GM12878 (cell line): ENCODE measurements around the gene SLC37A1. TPM values are rescaled to one million over a fixed set of nuclear protein-coding genes. Genes with fewer than 3 reads are reported as not detected.

ENCODE experiments used
- ATAC-seq: fragments of 200-7000 bp; cut with Tn5 transposase; 3 replicates; pipeline ENCODE4 v1.9.1; 2020; ENCODE audit warnings: mild to moderate bottlenecking, moderate library complexity
- BruUV-seq: library from RNA; stranded (reverse); fragments of 400-500 nt; replicated peaks from 2 replicates; lab custom pipeline; 2021; lab: Mats Ljungman, UMichigan
- CTCF ChIA-PET: fragments of 300-600 bp; sonication (Branson Sonifier 250); formaldehyde crosslinking; extraction: SDS; loops from one replicate; lab custom pipeline; 2021; ENCODE audit warnings: inconsistent platforms; lab: Yijun Ruan, JAX
- POLR2A ChIA-PET: fragments of 350-600 bp; formaldehyde crosslinking; extraction: SDS; loops from one replicate; lab custom pipeline; 2021; ENCODE audit warnings: inconsistent platforms; lab: Charles Lee
- RAD21 ChIA-PET: fragments of 300-600 bp; sonication (Branson Sonifier 250); formaldehyde crosslinking; loops from one replicate; lab custom pipeline; 2023; ENCODE audit warnings: antibody characterized with exemption; ENCODE audit not compliant: unreplicated experiment; lab: Charles Lee
- SMC1A ChIA-PET: fragments of 300-600 bp; sonication (Branson Sonifier 250); formaldehyde crosslinking; loops from one replicate; lab custom pipeline; 2023; ENCODE audit not compliant: unreplicated experiment, uncharacterized antibody; lab: Charles Lee
- DNase-seq: peaks from one replicate; pipeline ENCODE4 v3.0.0-alpha.2; 2011; ENCODE audit warnings: low read depth, low spot score
- FAIRE-seq: peaks from 3 replicates; lab custom pipeline; 2011; peaks lifted over from hg19 to GRCh38; lab: Jason Lieb, UNC
- H2AFZ ChIP-seq: 2 replicates; pipeline ENCODE4 v1.6.0; 2011; ENCODE audit warnings: low read depth, low read length, control low read depth; ENCODE audit not compliant: control insufficient read depth
- H3K27ac ChIP-seq: 2 replicates; pipeline ENCODE4 v1.5.1; 2011; ENCODE audit warnings: control low read depth; ENCODE audit not compliant: control insufficient read depth, insufficient read depth
- H3K27me3 ChIP-seq, 2 experiments: replicated peaks in 1 of 2; 2 replicates each; pipeline versions ENCODE4 v1.6.0 to v1.6.1; 2011; ENCODE audit warnings: low read length in 1 of 2; ENCODE audit not compliant: control insufficient read depth in 2 of 2, insufficient read depth in 2 of 2
- H3K36me3 ChIP-seq, 2 experiments: 2 replicates each; pipeline ENCODE4 v1.5.1; 2011; ENCODE audit warnings: low read length in 1 of 2; ENCODE audit not compliant: control insufficient read depth in 2 of 2, insufficient read depth in 2 of 2
- H3K4me1 ChIP-seq: 2 replicates; pipeline ENCODE4 v1.6.1; 2011; ENCODE audit warnings: mild to moderate bottlenecking, low read length, moderate library complexity, mixed read lengths; ENCODE audit not compliant: control insufficient read depth, insufficient read depth
- H3K4me2 ChIP-seq: 2 replicates; pipeline ENCODE4 v1.6.0; 2011; ENCODE audit warnings: control low read depth; ENCODE audit not compliant: control insufficient read depth, insufficient read depth
- H3K4me3 ChIP-seq: fragments of 200-600 bp; sonication (generic); 2 replicates; pipeline ENCODE4 v1.5.1; 2016
- H3K79me2 ChIP-seq: 2 replicates; pipeline ENCODE4 v1.6.0; 2011; ENCODE audit warnings: low read length; ENCODE audit not compliant: control insufficient read depth, insufficient read depth
- H3K9ac ChIP-seq: 2 replicates; pipeline ENCODE4 v1.8.0; 2011; ENCODE audit warnings: low read length, control low read depth, mixed read lengths; ENCODE audit not compliant: control insufficient read depth, insufficient read depth
- H3K9me3 ChIP-seq: replicated peaks from 3 replicates; pipeline ENCODE4 v1.5.1; 2011; ENCODE audit warnings: mild to moderate bottlenecking, low read length; ENCODE audit not compliant: control insufficient read depth, insufficient read depth
- H4K20me1 ChIP-seq: 2 replicates; pipeline ENCODE4 v1.6.0; 2011; ENCODE audit not compliant: control insufficient read depth, insufficient read depth
- ATF7 ChIP-seq: fragments of 450-650 bp; IDR thresholded peaks from 2 replicates; pipeline ENCODE4 v1.6.1; 2016; ENCODE audit warnings: low read depth, mild to moderate bottlenecking
- BMI1 ChIP-seq: fragments of 450-650 bp; IDR thresholded peaks from 2 replicates; pipeline ENCODE4 v1.6.1; 2016; ENCODE audit warnings: mild to moderate bottlenecking, moderate library complexity, borderline replicate concordance
- GATAD2B ChIP-seq: fragments of 450-650 bp; conservative IDR thresholded peaks from 2 replicates; pipeline ENCODE4 v1.6.1; 2017; ENCODE audit warnings: low read depth, mild to moderate bottlenecking, moderate library complexity
- HDAC6 ChIP-seq: fragments of 200-600 bp; sonication (generic); IDR thresholded peaks from one replicate; pipeline ENCODE4 v1.8.0; 2017; ENCODE audit warnings: antibody characterized with exemption; ENCODE audit not compliant: unreplicated experiment
- IKZF1 ChIP-seq: fragments of 450-650 bp; conservative IDR thresholded peaks from 2 replicates; pipeline ENCODE4 v1.6.1; 2017; ENCODE audit warnings: antibody characterized with exemption, mild to moderate bottlenecking
- PML ChIP-seq: IDR thresholded peaks from 2 replicates; pipeline ENCODE4 v1.6.1; 2012; ENCODE audit warnings: low read length, inconsistent platforms
- POLR2AphosphoS2 ChIP-seq: IDR thresholded peaks from 2 replicates; pipeline ENCODE4 v1.6.1; 2011; ENCODE audit warnings: low read depth, mild to moderate bottlenecking, low read length, improper control_type of control experiment, moderate library complexity
- RBBP5 ChIP-seq: fragments of 200-600 bp; sonication (generic); conservative IDR thresholded peaks from 2 replicates; pipeline ENCODE4 v1.6.1; 2016
- SREBF2 ChIP-seq: IDR thresholded peaks from 2 replicates; pipeline ENCODE4 v1.6.1; 2012; ENCODE audit warnings: mild to moderate bottlenecking, low read length
- SRF ChIP-seq, 2 experiments: IDR thresholded peaks; 2 replicates each; pipeline ENCODE4 v1.6.1; 2011; ENCODE audit warnings: low read depth in 2 of 2, low read length in 2 of 2, mild to moderate bottlenecking in 1 of 2, moderate library complexity in 1 of 2
- YBX1 ChIP-seq: fragments of 450-650 bp; IDR thresholded peaks from 2 replicates; pipeline ENCODE4 v1.6.1; 2016; ENCODE audit warnings: antibody characterized with exemption
- WGBS: methylation state at CpG from one replicate; pipeline ENCODE4 v1.1.6; 2016; ENCODE audit warnings: low lambda C conversion rate; ENCODE audit not compliant: insufficient replicate concordance, insufficient coverage; ENCODE audit errors: missing lambda C conversion rate; 5-methylcytosine and 5-hydroxymethylcytosine counted together
- in situ Hi-C: fragments of 300-500 bp; cut with MboI; formaldehyde crosslinking; loops from 9 replicates; pipeline ENCODE4 v1.14.3; 2018; ENCODE audit warnings: mixed read lengths
- intact Hi-C: fragments of 100-400 bp; cut with micrococcal nuclease; formaldehyde crosslinking; loops from one replicate; pipeline ENCODE4 v1.14.2; 2022; ENCODE audit not compliant: unreplicated experiment
- polyA plus RNA-seq, 11 experiments: library from polyadenylated mRNA; depleted of rRNA in 4 of 11; unstranded in 6 of 11; stranded (reverse) in 5 of 11; fragments of >200 nt; fragmentation: Nextera tagmentation in 4 of 11; fragmentation: Illumina TruSeq in 1 of 11; extraction: Ambion mirVana in 4 of 11; extraction: Trizol in 1 of 11; gene quantifications; 1 replicate in 1 of 11; 2 replicates in 10 of 11; pipeline versions ENCODE4 v1.2.1 to v1.2.3, GENCODE V29; 2011 to 2016; ENCODE audit warnings: inconsistent platforms in 2 of 11, missing spikeins in 2 of 11, low read depth in 1 of 11
- total RNA-seq, 4 experiments: library from RNA; depleted of rRNA in 3 of 4; stranded (reverse); fragments of >200 nt in 3 of 4; fragmentation: Illumina TruSeq in 1 of 4; extraction: Trizol in 1 of 4; gene quantifications; 2 replicates each; pipeline versions ENCODE4 v1.2.1 to v1.2.3, GENCODE V29; 2013 to 2021
- TF ChIP-seq, protein P1 (sequence below): IDR thresholded peaks from 2 replicates; pipeline ENCODE4 v1.6.1; 2012; ENCODE audit warnings: low read depth, low read length, improper control_type of control experiment
- TF ChIP-seq, protein P2 (sequence below): fragments of 450-650 bp; IDR thresholded peaks from 2 replicates; pipeline ENCODE4 v1.6.1; 2014; ENCODE audit warnings: mild to moderate bottlenecking
- TF ChIP-seq, protein P3 (sequence below): fragments of 450-650 bp; IDR thresholded peaks from 2 replicates; pipeline ENCODE4 v1.6.1; 2016; ENCODE audit warnings: mild to moderate bottlenecking
- TF ChIP-seq, protein P4 (sequence below), 3 experiments: IDR thresholded peaks in 2 of 3; conservative IDR thresholded peaks in 1 of 3; 2 replicates each; pipeline ENCODE4 v1.5.1; 2011; ENCODE audit warnings: low read depth in 3 of 3, low read length in 3 of 3, mild to moderate bottlenecking in 3 of 3, control low read depth in 2 of 3, moderate library complexity in 2 of 3, inconsistent platforms in 1 of 3, mixed read lengths in 1 of 3; ENCODE audit not compliant: control insufficient read depth in 2 of 3, insufficient read depth in 1 of 3; ENCODE audit errors: extremely low read depth in 1 of 3
- TF ChIP-seq, protein P5 (sequence below): fragments of 450-650 bp; IDR thresholded peaks from 2 replicates; pipeline ENCODE4 v1.6.1; 2016; ENCODE audit warnings: mild to moderate bottlenecking

The SLC37A1 gene
- total and polyA plus RNA-seq, 10 of the 15 experiments (the other 5 are each of a cell fraction or from before 2014, with no cell fraction given): 1.1 to 35.5 (median 24.4) TPM

DNA sequence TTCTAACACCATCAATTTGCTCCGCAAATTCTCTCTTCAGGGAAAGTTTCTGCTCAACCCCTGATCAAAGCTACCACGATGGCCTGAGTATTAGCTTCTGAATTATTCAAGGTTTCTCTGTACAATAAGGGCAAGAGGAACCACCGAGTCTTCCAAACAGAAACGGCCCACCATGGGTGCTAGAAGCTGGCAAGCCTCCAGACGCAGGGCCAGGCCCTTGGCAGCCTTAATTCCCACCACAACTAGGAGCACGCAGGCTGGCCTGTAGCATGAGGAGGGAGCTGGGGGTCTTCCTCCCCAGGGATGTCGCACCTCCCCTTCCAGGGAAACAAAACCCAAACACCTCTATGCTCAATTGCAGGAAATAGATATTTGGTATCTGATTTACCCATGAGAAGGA lies 28.7 kb upstream of the SLC37A1 start:
- Histone ChIP-seq H3K36me3 (no peaks in the 10 kb centered on the region), H3K79me2 (no peaks in the 10 kb centered on the region), H4K20me1 (no peaks in the 10 kb centered on the region), H3K4me1 (no peaks in the 10 kb centered on the region), H3K9ac (no peak overlapping the region), H3K4me2 (no peak overlapping the region), H3K4me3 (no peak overlapping the region), H3K9me3 (no peaks in the 10 kb centered on the region; the same call in 2 of the 3 replicates), H3K27me3 (no peaks in the 10 kb centered on the region; a peak in 1 of 4 replicates), H2AFZ (no peak overlapping the region), H3K27ac (no peak overlapping the region)
- in situ Hi-C loops: no loop called here
- DNase-seq: no peak
- FAIRE-seq: no peak
- CTCF ChIA-PET: interaction anchor here (0.7 to 1.4 kb wide), 2 partner anchors 18 to 52 kb away, joined by 3 read pairs; no protein-coding TSS in a partner anchor
- TF ChIP-seq BMI1 (no peak), SRF (IDR thresholded peaks at IDR 0.05; ENCODE audit: low read depth in 2 of 2, low read length in 2 of 2) (no peak), GATAD2B (no peak), RBBP5 (no peak), ATF7 (no peak), PML (no peak), HDAC6 (no peak), POLR2AphosphoS2 (no peak), SREBF2 (no peak), IKZF1 (no peak), YBX1 (no peak)
- TF ChIP-seq, protein P1, sequence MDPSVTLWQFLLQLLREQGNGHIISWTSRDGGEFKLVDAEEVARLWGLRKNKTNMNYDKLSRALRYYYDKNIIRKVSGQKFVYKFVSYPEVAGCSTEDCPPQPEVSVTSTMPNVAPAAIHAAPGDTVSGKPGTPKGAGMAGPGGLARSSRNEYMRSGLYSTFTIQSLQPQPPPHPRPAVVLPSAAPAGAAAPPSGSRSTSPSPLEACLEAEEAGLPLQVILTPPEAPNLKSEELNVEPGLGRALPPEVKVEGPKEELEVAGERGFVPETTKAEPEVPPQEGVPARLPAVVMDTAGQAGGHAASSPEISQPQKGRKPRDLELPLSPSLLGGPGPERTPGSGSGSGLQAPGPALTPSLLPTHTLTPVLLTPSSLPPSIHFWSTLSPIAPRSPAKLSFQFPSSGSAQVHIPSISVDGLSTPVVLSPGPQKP: no peak
- TF ChIP-seq, protein P2, sequence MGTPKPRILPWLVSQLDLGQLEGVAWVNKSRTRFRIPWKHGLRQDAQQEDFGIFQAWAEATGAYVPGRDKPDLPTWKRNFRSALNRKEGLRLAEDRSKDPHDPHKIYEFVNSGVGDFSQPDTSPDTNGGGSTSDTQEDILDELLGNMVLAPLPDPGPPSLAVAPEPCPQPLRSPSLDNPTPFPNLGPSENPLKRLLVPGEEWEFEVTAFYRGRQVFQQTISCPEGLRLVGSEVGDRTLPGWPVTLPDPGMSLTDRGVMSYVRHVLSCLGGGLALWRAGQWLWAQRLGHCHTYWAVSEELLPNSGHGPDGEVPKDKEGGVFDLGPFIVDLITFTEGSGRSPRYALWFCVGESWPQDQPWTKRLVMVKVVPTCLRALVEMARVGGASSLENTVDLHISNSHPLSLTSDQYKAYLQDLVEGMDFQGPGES: no peak
- TF ChIP-seq, protein P3, sequence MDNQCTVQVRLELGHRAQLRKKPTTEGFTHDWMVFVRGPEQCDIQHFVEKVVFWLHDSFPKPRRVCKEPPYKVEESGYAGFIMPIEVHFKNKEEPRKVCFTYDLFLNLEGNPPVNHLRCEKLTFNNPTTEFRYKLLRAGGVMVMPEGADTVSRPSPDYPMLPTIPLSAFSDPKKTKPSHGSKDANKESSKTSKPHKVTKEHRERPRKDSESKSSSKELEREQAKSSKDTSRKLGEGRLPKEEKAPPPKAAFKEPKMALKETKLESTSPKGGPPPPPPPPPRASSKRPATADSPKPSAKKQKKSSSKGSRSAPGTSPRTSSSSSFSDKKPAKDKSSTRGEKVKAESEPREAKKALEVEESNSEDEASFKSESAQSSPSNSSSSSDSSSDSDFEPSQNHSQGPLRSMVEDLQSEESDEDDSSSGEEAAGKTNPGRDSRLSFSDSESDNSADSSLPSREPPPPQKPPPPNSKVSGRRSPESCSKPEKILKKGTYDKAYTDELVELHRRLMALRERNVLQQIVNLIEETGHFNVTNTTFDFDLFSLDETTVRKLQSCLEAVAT: no peak
- TF ChIP-seq, protein P4, sequence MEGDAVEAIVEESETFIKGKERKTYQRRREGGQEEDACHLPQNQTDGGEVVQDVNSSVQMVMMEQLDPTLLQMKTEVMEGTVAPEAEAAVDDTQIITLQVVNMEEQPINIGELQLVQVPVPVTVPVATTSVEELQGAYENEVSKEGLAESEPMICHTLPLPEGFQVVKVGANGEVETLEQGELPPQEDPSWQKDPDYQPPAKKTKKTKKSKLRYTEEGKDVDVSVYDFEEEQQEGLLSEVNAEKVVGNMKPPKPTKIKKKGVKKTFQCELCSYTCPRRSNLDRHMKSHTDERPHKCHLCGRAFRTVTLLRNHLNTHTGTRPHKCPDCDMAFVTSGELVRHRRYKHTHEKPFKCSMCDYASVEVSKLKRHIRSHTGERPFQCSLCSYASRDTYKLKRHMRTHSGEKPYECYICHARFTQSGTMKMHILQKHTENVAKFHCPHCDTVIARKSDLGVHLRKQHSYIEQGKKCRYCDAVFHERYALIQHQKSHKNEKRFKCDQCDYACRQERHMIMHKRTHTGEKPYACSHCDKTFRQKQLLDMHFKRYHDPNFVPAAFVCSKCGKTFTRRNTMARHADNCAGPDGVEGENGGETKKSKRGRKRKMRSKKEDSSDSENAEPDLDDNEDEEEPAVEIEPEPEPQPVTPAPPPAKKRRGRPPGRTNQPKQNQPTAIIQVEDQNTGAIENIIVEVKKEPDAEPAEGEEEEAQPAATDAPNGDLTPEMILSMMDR (IDR thresholded peaks at IDR 0.05 in 2 of 3, conservative IDR thresholded peaks at IDR 0.05 in 1 of 3; ENCODE audit: control insufficient read depth in 2 of 3, extremely low read depth in 1 of 3, insufficient read depth in 1 of 3, low read depth in 3 of 3, low read length in 3 of 3): no peak
- TF ChIP-seq, protein P5, sequence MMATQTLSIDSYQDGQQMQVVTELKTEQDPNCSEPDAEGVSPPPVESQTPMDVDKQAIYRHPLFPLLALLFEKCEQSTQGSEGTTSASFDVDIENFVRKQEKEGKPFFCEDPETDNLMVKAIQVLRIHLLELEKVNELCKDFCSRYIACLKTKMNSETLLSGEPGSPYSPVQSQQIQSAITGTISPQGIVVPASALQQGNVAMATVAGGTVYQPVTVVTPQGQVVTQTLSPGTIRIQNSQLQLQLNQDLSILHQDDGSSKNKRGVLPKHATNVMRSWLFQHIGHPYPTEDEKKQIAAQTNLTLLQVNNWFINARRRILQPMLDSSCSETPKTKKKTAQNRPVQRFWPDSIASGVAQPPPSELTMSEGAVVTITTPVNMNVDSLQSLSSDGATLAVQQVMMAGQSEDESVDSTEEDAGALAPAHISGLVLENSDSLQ: no peak
- 43% methylated on average over 7 of the region's 7 CpGs for WGBS
- ATAC-seq: no peak
- SMC1A ChIA-PET: interaction anchor here (1.3 kb wide), 2 partner anchors 15 to 30 kb away, joined by 3 read pairs; no protein-coding TSS in a partner anchor
- POLR2A ChIA-PET: no interaction called here
- RAD21 ChIA-PET: no interaction called here
- intact Hi-C loops: no loop called here
- BruUV-seq: no TSS peak
